RWPE2 (cell line): ENCODE measurements around the gene SMURF1.

Experiments
- ATAC-seq: fragments of 200-7000 bp; cut with Tn5 transposase; 3 replicates; pipeline ENCODE4 v1.9.1; 2021; ENCODE audit warnings: low read depth
- DNase-seq: peaks from one replicate; pipeline ENCODE4 v3.0.0-alpha.2; 2020; ENCODE audit warnings: low spot score
- H3K27ac ChIP-seq: fragments of 450-650 bp; 2 replicates; pipeline ENCODE4 v1.5.1; 2017; ENCODE audit warnings: mild to moderate bottlenecking; ENCODE audit not compliant: poor library complexity, severe bottlenecking
- H3K27me3 ChIP-seq: fragments of 250-450 bp; sonication (Bioruptor Pico); 2 replicates; pipeline ENCODE4 v1.5.1; 2021; ENCODE audit warnings: mild to moderate bottlenecking, moderate library complexity; ENCODE audit not compliant: insufficient read depth, poor library complexity, severe bottlenecking
- H3K36me3 ChIP-seq: fragments of 250-450 bp; sonication (Bioruptor Pico); 2 replicates; pipeline ENCODE4 v1.5.1; 2020; ENCODE audit warnings: low read depth, mild to moderate bottlenecking, moderate library complexity
- H3K4me1 ChIP-seq: fragments of 250-450 bp; sonication (Bioruptor Pico); 2 replicates; pipeline ENCODE4 v1.5.1; 2021; ENCODE audit warnings: mild to moderate bottlenecking, moderate library complexity; ENCODE audit not compliant: insufficient read depth, poor library complexity, severe bottlenecking
- H3K4me3 ChIP-seq: fragments of 250-450 bp; sonication (Bioruptor Pico); 2 replicates; pipeline ENCODE4 v1.5.1; 2021; ENCODE audit warnings: mild to moderate bottlenecking, moderate library complexity; ENCODE audit not compliant: severe bottlenecking
- H3K9me3 ChIP-seq: fragments of 250-450 bp; sonication (Bioruptor Pico); 2 replicates; pipeline ENCODE4 v1.5.1; 2021; ENCODE audit warnings: mild to moderate bottlenecking, moderate library complexity; ENCODE audit not compliant: severe bottlenecking
- CTCF ChIP-seq: fragments of 450-650 bp; IDR thresholded peaks from one replicate; pipeline ENCODE4 v1.5.1; 2017; ENCODE audit warnings: mild to moderate bottlenecking, moderate library complexity; ENCODE audit not compliant: poor library complexity, severe bottlenecking

Gene SMURF1

GRCh38 chr7:99143853-99144672 is at the start of gene SMURF1:
Gene SMURF1 (minus strand): TSS chr7:99144108. CDS start chr7:99143780, 328 bp downstream.
- DNase-seq = peak; percentile 69
- H3K36me3 ChIP-seq = no peaks in the 10 kb centered on the region

GRCh38 chr7:99191869-99192596 is 48.1 kb upstream of the SMURF1 start:
- no peak for DNase-seq
- no peak overlapping the region for H3K27ac ChIP-seq
- no peak for TF ChIP-seq CTCF
- H3K27me3 ChIP-seq = no peaks in the 10 kb centered on the region
- no peaks in the 10 kb centered on the region for H3K9me3 ChIP-seq
- peaks cover 9% of the 10 kb centered on the region for H3K4me1 ChIP-seq
- no peak overlapping the region for H3K4me3 ChIP-seq
- no peak for ATAC-seq
- H3K36me3 ChIP-seq = no peaks in the 10 kb centered on the region

More at GRCh38 chr7:99143853-99144672, at the start of gene SMURF1:
- Histone ChIP-seq H3K4me1 (peaks cover 14% of the 10 kb centered on the region), H3K27me3 (no peaks in the 10 kb centered on the region), H3K27ac (peak within 1 kb of the TSS; percentile 91), H3K4me3 (peak within 1 kb of the TSS; percentile 100), H3K9me3 (no peaks in the 10 kb centered on the region)
- TF ChIP-seq CTCF = no peak
- peak; percentile 5; the same call in 1 of the 3 replicates for ATAC-seq

GRCh38 chr7:99190359-99191009 is 46.6 kb upstream of the SMURF1 start:
- Histone ChIP-seq H3K4me1 (peaks cover 5% of the 10 kb centered on the region), H3K36me3 (no peaks in the 10 kb centered on the region), H3K9me3 (no peaks in the 10 kb centered on the region), H3K27me3 (no peaks in the 10 kb centered on the region), H3K4me3 (no peak overlapping the region), H3K27ac (no peak overlapping the region)
- DNase-seq = no peak
- no peak for TF ChIP-seq CTCF
- no peak for ATAC-seq

GRCh38 chr7:99189222-99189621 is 45.3 kb upstream of the SMURF1 start:
- TF ChIP-seq CTCF = no peak
- ATAC-seq (no peak), DNase-seq (no peak)
- peaks cover 3% of the 10 kb centered on the region for H3K4me1 ChIP-seq
- H3K27me3 ChIP-seq = no peaks in the 10 kb centered on the region
- H3K27ac ChIP-seq = no peak overlapping the region
- no peak overlapping the region for H3K4me3 ChIP-seq
- H3K9me3 ChIP-seq = no peaks in the 10 kb centered on the region
- H3K36me3 ChIP-seq = no peaks in the 10 kb centered on the region
